GM12864 (cell line): Measurements from ENCODE around the gene SMIM29.
"Not testable (repeated sequence)": the region's sequence is repeated elsewhere in the genome, so short reads cannot be mapped to it uniquely, and the experiment has no call there.

ENCODE experiments used
- DNase-seq: peaks from one replicate; pipeline ENCODE4 v3.0.0-alpha.2; 2011; ENCODE audit warnings: low read depth
- H3K4me3 ChIP-seq: 2 replicates; pipeline ENCODE4 v1.5.1; 2011; ENCODE audit warnings: mild to moderate bottlenecking, low read depth, low read length, control low read depth
- TF ChIP-seq, protein P1 (sequence below): IDR thresholded peaks from 2 replicates; pipeline ENCODE4 v1.5.1; 2011; ENCODE audit warnings: low read depth, mild to moderate bottlenecking, moderate library complexity, low read length, control low read depth, inconsistent platforms; ENCODE audit errors: missing control alignments

Gene SMIM29

DNA sequence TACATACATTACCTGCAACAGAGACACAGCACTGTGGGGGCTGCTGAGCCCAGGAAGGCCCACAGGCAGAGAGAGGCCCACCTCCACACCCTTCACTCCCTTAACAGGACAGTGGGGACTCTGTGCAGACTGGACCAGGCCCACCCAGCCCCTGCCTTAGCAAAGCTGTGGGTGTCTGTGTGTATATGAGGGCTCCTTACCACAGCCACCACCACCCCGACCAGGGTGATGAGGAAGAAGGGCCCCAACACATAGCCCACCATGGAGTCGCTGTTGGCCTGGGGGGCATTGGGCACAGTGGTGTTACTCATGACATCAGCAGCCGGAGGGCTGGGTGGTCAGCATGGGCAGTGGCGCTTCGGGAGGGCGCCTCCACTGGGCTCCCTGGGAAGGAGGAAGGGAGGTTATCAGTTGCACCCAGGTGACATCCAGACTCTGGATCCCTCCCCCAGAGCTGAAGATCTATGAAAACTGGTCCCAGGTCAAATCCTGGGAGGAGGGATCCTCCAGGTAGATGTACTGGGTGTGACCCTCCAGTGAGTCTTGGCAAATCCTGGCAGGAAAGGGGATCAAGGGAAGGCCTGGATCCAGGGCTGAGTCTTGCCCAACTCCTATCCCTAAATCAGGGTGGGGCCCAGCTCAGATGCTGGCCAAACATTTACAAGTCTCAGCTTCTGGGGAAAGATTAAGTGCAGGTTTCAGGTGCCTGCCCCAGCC lies 1.2 kb downstream of the SMIM29 start:
- DNase-seq, result no peak

DNA sequence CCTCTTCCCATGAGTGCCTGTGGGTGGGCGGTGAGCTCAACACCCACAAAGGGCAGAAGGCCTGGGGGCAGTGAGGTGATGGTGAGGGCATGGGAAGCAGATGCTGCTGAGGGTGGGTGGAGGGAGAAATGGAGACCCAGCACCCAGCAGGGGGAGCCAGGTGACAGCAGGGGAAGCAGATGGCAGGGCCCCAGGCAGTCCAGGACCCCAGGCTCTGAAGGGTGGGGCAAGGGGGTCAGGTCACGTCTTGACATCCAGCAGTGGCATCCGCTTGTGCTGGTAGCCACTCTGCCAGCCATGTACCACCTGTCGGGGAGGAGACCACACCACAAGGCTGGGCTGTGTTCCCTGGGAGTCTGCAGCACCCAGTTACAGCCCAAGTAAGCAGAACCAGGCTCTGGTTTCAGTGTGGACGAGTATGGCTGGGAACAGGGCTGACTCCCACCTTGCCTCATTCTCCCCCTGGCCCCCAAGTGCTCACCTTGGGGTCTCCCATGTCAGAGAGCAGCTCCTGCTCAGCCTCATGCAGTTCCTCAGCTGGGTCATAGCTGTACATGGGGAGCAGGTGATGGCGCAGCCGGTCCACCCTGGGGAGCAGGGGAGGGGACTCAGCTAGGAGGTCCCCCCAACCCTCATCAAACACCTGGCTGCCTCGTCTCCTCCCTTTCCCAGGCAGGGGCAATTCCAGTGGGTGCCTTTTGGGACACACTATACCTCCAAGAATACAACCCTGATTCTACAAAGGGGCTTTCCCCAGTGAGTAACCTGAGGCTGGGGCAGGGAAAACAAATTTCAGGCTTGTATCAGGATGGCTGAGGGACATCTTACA lies 2.0 kb downstream of the SMIM29 start:
- TF ChIP-seq, protein P1, sequence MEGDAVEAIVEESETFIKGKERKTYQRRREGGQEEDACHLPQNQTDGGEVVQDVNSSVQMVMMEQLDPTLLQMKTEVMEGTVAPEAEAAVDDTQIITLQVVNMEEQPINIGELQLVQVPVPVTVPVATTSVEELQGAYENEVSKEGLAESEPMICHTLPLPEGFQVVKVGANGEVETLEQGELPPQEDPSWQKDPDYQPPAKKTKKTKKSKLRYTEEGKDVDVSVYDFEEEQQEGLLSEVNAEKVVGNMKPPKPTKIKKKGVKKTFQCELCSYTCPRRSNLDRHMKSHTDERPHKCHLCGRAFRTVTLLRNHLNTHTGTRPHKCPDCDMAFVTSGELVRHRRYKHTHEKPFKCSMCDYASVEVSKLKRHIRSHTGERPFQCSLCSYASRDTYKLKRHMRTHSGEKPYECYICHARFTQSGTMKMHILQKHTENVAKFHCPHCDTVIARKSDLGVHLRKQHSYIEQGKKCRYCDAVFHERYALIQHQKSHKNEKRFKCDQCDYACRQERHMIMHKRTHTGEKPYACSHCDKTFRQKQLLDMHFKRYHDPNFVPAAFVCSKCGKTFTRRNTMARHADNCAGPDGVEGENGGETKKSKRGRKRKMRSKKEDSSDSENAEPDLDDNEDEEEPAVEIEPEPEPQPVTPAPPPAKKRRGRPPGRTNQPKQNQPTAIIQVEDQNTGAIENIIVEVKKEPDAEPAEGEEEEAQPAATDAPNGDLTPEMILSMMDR, result peak; percentile 77
- no peak overlapping the region for H3K4me3 ChIP-seq
- no peak for DNase-seq

More for the DNA sequence above, 1.2 kb downstream of the SMIM29 start:
- H3K4me3 ChIP-seq, result peak overlapping the region; percentile 87; the same call in 1 of the 2 replicates
- TF ChIP-seq, protein P1, result no peak

DNA sequence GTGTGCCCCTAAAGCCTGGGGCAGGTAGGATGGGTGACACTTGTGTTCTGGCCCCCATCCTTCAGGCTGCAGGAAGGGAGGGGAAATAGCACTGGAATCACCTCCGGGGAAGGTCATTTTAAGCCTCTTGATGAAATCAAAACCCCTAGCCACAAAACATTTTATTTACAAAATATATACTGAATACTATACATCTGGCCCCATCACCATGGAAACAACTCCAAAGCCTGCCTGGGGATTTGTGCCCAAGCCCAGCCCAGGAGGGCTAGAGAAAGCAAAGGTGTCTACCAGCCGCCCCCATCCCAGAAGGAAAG lies 2.6 kb downstream of the SMIM29 start:
- H3K4me3 ChIP-seq, result no peak overlapping the region
- DNase-seq, result no peak
- TF ChIP-seq, protein P1, result no peak

DNA sequence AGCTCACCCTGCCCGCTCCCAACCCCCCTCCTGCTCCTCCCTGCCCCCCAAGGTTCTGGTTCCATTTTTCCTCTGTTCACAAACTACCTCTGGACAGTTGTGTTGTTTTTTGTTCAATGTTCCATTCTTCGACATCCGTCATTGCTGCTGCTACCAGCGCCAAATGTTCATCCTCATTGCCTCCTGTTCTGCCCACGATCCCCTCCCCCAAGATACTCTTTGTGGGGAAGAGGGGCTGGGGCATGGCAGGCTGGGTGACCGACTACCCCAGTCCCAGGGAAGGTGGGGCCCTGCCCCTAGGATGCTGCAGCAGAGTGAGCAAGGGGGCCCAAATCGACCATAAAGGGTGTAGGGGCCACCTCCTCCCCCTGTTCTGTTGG lies 3.1 kb downstream of the SMIM29 start:
- H3K4me3 ChIP-seq, DNase-seq: not testable (repeated sequence)

DNA sequence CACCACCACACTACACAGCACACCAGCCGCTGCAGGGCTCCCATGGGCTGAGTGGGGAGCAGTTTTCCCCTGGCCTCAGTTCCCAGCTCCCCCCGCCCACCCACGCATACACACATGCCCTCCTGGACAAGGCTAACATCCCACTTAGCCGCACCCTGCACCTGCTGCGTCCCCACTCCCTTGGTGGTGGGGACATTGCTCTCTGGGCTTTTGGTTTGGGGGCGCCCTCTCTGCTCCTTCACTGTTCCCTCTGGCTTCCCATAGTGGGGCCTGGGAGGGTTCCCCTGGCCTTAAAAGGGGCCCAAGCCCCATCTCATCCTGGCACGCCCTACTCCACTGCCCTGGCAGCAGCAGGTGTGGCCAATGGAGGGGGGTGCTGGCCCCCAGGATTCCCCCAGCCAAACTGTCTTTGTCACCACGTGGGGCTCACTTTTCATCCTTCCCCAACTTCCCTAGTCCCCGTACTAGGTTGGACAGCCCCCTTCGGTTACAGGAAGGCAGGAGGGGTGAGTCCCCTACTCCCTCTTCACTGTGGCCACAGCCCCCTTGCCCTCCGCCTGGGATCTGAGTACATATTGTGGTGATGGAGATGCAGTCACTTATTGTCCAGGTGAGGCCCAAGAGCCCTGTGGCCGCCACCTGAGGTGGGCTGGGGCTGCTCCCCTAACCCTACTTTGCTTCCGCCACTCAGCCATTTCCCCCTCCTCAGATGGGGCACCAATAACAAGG lies 3.6 kb downstream of the SMIM29 start:
- DNase-seq, H3K4me3 ChIP-seq: not testable (repeated sequence)

DNA sequence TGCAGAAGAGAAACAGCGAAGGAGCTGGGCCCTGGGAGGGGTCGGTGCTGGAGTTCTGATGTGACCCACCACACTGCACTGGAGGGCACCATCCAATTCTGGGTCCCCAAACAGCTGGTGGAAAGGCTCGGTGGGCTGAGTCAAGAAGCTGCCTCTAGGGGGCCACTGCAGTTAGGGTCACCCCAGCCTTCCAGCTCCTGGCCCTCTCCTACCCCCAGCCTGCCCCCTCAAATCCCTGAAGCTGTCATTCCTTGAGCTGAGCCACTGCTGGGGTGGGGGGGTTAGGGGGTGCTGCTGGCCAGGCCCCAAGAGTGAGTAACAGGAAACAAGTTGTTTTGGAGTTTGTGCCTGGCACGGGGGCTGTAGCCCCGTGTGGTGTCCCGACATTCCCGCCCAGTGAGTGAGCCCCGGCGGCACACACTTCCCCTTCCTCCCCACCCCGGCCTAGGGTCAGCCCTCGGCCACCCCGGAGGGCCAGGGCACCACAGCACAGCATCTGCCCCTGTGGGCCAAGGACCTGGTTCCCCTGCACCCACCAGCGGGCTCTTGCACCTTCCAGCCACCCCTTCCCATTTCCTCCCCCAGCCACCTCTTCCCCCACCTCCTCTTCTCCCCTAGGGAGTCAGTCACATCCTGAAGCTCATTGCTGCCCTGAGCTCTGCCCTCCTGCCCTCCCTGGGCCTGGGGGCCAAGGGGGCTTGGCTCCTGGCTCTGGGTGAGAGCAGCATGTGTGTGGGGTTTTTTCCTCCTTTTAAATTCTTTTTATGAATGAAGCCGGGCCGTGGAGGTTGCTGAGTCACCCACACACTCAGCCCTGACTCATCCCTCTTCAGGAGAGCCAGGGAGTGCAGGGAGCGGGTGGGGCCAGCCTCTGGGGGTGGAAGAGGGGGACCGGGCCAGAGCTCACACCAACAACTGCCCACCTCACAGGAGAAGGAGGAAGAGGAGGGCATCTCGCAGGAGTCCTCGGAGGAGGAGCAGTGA lies 4.6 kb downstream of the SMIM29 start:
- no peak overlapping the region for H3K4me3 ChIP-seq
- DNase-seq, result no peak
- TF ChIP-seq, protein P1, result peak; percentile 52

DNA sequence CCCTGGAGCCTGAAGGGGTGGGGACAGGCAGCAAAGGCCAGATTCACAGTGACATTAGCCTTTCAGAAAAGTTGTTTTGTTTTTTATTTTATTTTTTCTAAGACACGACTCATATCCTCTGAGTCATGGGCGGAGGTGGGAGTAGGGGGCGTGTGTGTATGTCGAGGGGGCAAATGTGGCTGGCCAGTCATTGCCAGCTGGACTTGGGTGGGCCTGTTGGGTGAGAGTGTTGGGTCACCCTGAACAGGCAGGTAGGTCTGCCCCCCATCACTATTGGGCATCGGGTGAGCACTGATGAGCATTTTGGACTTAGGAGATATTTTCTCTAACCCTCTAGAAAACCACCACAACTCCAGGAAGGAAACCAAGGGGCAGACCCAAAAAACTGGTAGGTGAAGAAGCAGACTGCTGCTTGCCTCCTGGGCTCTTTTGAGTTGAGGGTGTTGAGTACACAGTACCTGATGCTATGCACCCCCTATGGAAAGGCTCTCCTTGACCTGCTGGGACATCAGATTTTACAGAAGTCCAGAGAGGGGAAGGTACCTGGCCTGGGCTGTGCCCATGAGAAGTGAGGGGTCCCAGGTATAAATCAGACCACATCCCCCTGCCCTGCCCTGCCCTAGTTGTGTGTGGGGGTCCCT lies 5.6 kb downstream of the SMIM29 start:
- H3K4me3 ChIP-seq, result no peak overlapping the region
- TF ChIP-seq, protein P1, result no peak

More for the DNA sequence above, 5.6 kb downstream of the SMIM29 start:
- no peak for DNase-seq
